ENCODE data around the gene BID. TPM values are rescaled to one million over a fixed set of nuclear protein-coding genes. Genes with fewer than 3 reads are reported as not detected.

Gene BID
- total RNA-seq, 1 experiment from 2014 or later, result 23.2 TPM

DNA sequence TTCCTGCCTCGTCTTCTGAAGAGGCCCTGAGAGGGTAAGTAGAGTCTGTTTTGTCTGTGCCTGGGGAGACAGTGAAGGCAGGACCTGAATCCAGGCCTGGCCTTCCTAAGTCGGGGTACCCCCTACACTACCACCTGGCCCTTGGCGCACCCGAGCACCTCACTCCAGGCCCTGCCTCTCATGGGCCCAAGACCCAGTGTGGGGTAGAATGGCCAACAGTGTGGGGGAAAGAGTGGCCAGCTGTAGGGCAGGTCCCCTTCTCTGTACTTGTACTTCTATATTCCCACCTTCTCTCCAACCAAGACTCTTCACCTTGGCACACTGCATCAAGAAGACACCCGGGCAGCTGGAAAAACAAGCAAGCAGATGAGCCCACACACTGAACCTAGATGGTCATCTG, 22.4 kb upstream of the BID start:
- no peak overlapping the region for H3K18ac ChIP-seq (ENCODE audit: insufficient read length, low read depth, low read length)
- H3K27me3 Mint-ChIP-seq (ENCODE audit: low read depth), result no peaks in the 10 kb centered on the region
- H3K27me3 ChIP-seq (ENCODE audit: insufficient read depth, low read length), result no peaks in the 10 kb centered on the region
- H3K9ac ChIP-seq (ENCODE audit: extremely low read depth, insufficient read length, low read length), result no peak overlapping the region
- no peak overlapping the region for H3K27ac ChIP-seq (ENCODE audit: insufficient read length, low read depth, low read length)
- H4K5ac ChIP-seq (ENCODE audit: insufficient read length, low read depth, low read length), result no peak overlapping the region
- H2BK5ac ChIP-seq (ENCODE audit: insufficient read length, low read length), result no peak overlapping the region
- H4K8ac ChIP-seq (replicated peaks; ENCODE audit: insufficient read length, low read depth, low read length), result no peak overlapping the region
- no peaks in the 10 kb centered on the region for H3K36me3 Mint-ChIP-seq (ENCODE audit: insufficient read depth in 1 of 3, low read depth in 3 of 3)
- TF ChIP-seq, protein P1, sequence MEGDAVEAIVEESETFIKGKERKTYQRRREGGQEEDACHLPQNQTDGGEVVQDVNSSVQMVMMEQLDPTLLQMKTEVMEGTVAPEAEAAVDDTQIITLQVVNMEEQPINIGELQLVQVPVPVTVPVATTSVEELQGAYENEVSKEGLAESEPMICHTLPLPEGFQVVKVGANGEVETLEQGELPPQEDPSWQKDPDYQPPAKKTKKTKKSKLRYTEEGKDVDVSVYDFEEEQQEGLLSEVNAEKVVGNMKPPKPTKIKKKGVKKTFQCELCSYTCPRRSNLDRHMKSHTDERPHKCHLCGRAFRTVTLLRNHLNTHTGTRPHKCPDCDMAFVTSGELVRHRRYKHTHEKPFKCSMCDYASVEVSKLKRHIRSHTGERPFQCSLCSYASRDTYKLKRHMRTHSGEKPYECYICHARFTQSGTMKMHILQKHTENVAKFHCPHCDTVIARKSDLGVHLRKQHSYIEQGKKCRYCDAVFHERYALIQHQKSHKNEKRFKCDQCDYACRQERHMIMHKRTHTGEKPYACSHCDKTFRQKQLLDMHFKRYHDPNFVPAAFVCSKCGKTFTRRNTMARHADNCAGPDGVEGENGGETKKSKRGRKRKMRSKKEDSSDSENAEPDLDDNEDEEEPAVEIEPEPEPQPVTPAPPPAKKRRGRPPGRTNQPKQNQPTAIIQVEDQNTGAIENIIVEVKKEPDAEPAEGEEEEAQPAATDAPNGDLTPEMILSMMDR (conservative IDR thresholded peaks at IDR 0.05), result no peak
- H2AFZ ChIP-seq (ENCODE audit: low read length), result no peak overlapping the region
- H3K4me2 ChIP-seq (ENCODE audit: insufficient read depth, insufficient read length, low read length), result no peak overlapping the region
- H3K56ac ChIP-seq (ENCODE audit: insufficient read length, low read depth, low read length), result no peak overlapping the region
- H3K14ac ChIP-seq (ENCODE audit: insufficient read depth, low read length), result no peak overlapping the region
- H2BK120ac ChIP-seq (ENCODE audit: low read depth, low read length, poor library complexity, severe bottlenecking), result no peak overlapping the region
- H3K4me1 Mint-ChIP-seq, result no peaks in the 10 kb centered on the region
- no peaks in the 10 kb centered on the region for H3K9me3 Mint-ChIP-seq
- no peak overlapping the region for H3T11ph ChIP-seq (ENCODE audit: low read length)
- H3K9me3 ChIP-seq (ENCODE audit: control insufficient read depth, low read depth, low read length), result no peaks in the 10 kb centered on the region
- no peaks in the 10 kb centered on the region for H3K23me2 ChIP-seq (ENCODE audit: insufficient read length, low read depth, low read length, poor library complexity, severe bottlenecking)
- no peak overlapping the region for H2BK20ac ChIP-seq (ENCODE audit: low read depth, low read length, poor library complexity, severe bottlenecking)
- H3K4me1 ChIP-seq (ENCODE audit: insufficient read depth, low read length), result no peaks in the 10 kb centered on the region
- H4K20me1 ChIP-seq (ENCODE audit: control insufficient read depth, insufficient read depth, insufficient read length), result no peaks in the 10 kb centered on the region
- H2AK5ac ChIP-seq (ENCODE audit: insufficient read length, low read length), result no peak overlapping the region
- no peak for DNase-seq
- no peak overlapping the region for H3K4me3 Mint-ChIP-seq
- H3K79me2 ChIP-seq (ENCODE audit: insufficient read depth, low read length), result no peaks in the 10 kb centered on the region
- H3K23ac ChIP-seq (ENCODE audit: insufficient read length, low read depth, low read length), result no peak overlapping the region
- no CpG with 5 or more reads among the region's 5 CpGs for WGBS (ENCODE audit: extremely low coverage, insufficient read length, low lambda C conversion rate)
- no peak overlapping the region for H3K4ac ChIP-seq (ENCODE audit: low read depth, low read length)
- no peak overlapping the region for H2BK12ac ChIP-seq (ENCODE audit: insufficient read length, low read depth, low read length)
- no peak overlapping the region for H4K91ac ChIP-seq (ENCODE audit: insufficient read length, low read depth, low read length)
- H3K79me1 ChIP-seq (ENCODE audit: insufficient read depth, low read depth, low read length, poor library complexity, severe bottlenecking), result no peaks in the 10 kb centered on the region
- peak overlapping the region in 2 of 3 experiments; percentile 35 to 70; a peak in 3 of 7 replicates for H3K27ac Mint-ChIP-seq
- no peak overlapping the region for H2BK15ac ChIP-seq (ENCODE audit: low read depth, low read length)

Measured in H9 (cell line).